ENCODE measurements around the gene RLBP1. TPM values are rescaled to one million over a fixed set of nuclear protein-coding genes. Genes with fewer than 3 reads are reported as not detected.

RLBP1 gene
- total and polyA plus RNA-seq, 9 of the 15 experiments (the other 6 are each of a cell fraction or from before 2014, with no cell fraction given), result 0.05 TPM; not detected in 8

- TF ChIP-seq PREB (CRISPR knock-in tag; IDR thresholded peaks at IDR 0.05) (no peak), ZNF253 (CRISPR knock-in tag; conservative IDR thresholded peaks at IDR 0.05) (no peak), ZNF140 (CRISPR knock-in tag; IDR thresholded peaks at IDR 0.05) (no peak), ZZZ3 (IDR thresholded peaks at IDR 0.05) (peak; percentile 68; the same call in 1 of the 2 replicates), KAT8 (IDR thresholded peaks at IDR 0.05; ENCODE audit: low read depth) (peak; percentile 53; the same call in 1 of the 2 replicates), CBFA2T3 (IDR thresholded peaks at IDR 0.05) (peak; percentile 21; the same call in 1 of the 2 replicates), SFPQ (IDR thresholded peaks at IDR 0.05; ENCODE audit: low read depth, low read length) (no peak), ZNF766 (CRISPR knock-in tag; conservative IDR thresholded peaks at IDR 0.05) (no peak), ZHX1 (conservative IDR thresholded peaks at IDR 0.05; ENCODE audit: low read length) (no peak), TAF9B (IDR thresholded peaks at IDR 0.05; ENCODE audit: partially characterized antibody) (no peak), ZBED1 (IDR thresholded peaks at IDR 0.05) (peak; percentile 25; the same call in 1 of the 2 replicates), NFRKB (IDR thresholded peaks at IDR 0.05; ENCODE audit: low read depth) (peak; percentile 55; the same call in 1 of the 2 replicates)
- TF ChIP-seq, protein P1, sequence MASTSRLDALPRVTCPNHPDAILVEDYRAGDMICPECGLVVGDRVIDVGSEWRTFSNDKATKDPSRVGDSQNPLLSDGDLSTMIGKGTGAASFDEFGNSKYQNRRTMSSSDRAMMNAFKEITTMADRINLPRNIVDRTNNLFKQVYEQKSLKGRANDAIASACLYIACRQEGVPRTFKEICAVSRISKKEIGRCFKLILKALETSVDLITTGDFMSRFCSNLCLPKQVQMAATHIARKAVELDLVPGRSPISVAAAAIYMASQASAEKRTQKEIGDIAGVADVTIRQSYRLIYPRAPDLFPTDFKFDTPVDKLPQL (IDR thresholded peaks at IDR 0.05; ENCODE audit: extremely low read depth, insufficient read length), result no peak
- TF ChIP-seq, protein P2, sequence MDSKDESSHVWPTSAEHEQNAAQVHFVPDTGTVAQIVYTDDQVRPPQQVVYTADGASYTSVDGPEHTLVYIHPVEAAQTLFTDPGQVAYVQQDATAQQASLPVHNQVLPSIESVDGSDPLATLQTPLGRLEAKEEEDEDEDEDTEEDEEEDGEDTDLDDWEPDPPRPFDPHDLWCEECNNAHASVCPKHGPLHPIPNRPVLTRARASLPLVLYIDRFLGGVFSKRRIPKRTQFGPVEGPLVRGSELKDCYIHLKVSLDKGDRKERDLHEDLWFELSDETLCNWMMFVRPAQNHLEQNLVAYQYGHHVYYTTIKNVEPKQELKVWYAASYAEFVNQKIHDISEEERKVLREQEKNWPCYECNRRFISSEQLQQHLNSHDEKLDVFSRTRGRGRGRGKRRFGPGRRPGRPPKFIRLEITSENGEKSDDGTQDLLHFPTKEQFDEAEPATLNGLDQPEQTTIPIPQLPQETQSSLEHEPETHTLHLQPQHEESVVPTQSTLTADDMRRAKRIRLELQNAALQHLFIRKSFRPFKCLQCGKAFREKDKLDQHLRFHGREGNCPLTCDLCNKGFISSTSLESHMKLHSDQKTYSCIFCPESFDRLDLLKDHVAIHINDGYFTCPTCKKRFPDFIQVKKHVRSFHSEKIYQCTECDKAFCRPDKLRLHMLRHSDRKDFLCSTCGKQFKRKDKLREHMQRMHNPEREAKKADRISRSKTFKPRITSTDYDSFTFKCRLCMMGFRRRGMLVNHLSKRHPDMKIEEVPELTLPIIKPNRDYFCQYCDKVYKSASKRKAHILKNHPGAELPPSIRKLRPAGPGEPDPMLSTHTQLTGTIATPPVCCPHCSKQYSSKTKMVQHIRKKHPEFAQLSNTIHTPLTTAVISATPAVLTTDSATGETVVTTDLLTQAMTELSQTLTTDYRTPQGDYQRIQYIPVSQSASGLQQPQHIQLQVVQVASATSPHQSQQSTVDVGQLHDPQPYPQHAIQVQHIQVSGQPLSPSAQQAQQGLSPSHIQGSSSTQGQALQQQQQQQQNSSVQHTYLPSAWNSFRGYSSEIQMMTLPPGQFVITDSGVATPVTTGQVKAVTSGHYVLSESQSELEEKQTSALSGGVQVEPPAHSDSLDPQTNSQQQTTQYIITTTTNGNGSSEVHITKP (IDR thresholded peaks at IDR 0.05; ENCODE audit: partially characterized antibody), result peak; percentile 99
These were observed 22.6 kb upstream of the RLBP1 start, which contains the start of gene FANCI (continued) for GRCh38 chr15:89243691-89244573.

Data from K562 (cell line).